Bronchial epithelial cell (primary cell): ENCODE measurements around the gene ADGRG3. TPM values are rescaled to one million over a fixed set of nuclear protein-coding genes. Genes with fewer than 3 reads are reported as not detected.

Source experiments
- DNase-seq: peaks from one replicate; pipeline ENCODE4 v3.0.0-alpha.2; 2010; ENCODE audit warnings: low read depth
- FAIRE-seq: peaks from 2 replicates; lab custom pipeline; 2011; peaks lifted over from hg19 to GRCh38; lab: Jason Lieb, UNC
- H3K27me3 ChIP-seq: 2 replicates; pipeline ENCODE4 v1.5.1; 2011; ENCODE audit warnings: low read length; ENCODE audit not compliant: control insufficient read depth, insufficient read depth
- H3K36me3 ChIP-seq: 2 replicates; pipeline ENCODE4 v1.5.1; 2011; ENCODE audit warnings: low read length; ENCODE audit not compliant: control insufficient read depth, insufficient read depth
- H3K4me3 ChIP-seq: 2 replicates; pipeline ENCODE4 v1.5.1; 2011; ENCODE audit warnings: mild to moderate bottlenecking, low read depth, low read length, control low read depth
- CTCF ChIP-seq: IDR thresholded peaks from 2 replicates; pipeline ENCODE4 v1.5.1; 2011; ENCODE audit warnings: mild to moderate bottlenecking, moderate library complexity, low read length, control low read depth, inconsistent platforms; ENCODE audit not compliant: insufficient read depth, severe bottlenecking
- total RNA-seq: library from RNA; depleted of rRNA; stranded (reverse); fragments of >200 nt; gene quantifications from 2 replicates; pipeline ENCODE4 v1.2.1, GENCODE V29; 2014

Gene ADGRG3
- total RNA-seq, 1 donor from 2014 or later, result not detected

- H3K4me3 ChIP-seq, result no peak overlapping the region
- no peak for TF ChIP-seq CTCF
- FAIRE-seq, result peak; percentile 73
These were observed 31.9 kb upstream of the ADGRG3 start for GRCh38 chr16:57636184-57636583.

GRCh38 chr16:57637020-57637419 lies 31.1 kb upstream of the ADGRG3 start:
- DNase-seq (no peak), FAIRE-seq (no peak)
- no peak overlapping the region for H3K4me3 ChIP-seq
- no peak for TF ChIP-seq CTCF
- H3K27me3 ChIP-seq, result no peaks in the 10 kb centered on the region
- H3K36me3 ChIP-seq, result peaks cover 19% of the 10 kb centered on the region

More at GRCh38 chr16:57636184-57636583, 31.9 kb upstream of the ADGRG3 start:
- no peaks in the 10 kb centered on the region for H3K27me3 ChIP-seq
- DNase-seq, result no peak
- peaks cover 21% of the 10 kb centered on the region for H3K36me3 ChIP-seq

GRCh38 chr16:57637424-57637823 lies 30.7 kb upstream of the ADGRG3 start:
- DNase-seq (no peak), FAIRE-seq (no peak)
- no peaks in the 10 kb centered on the region for H3K27me3 ChIP-seq
- no peak for TF ChIP-seq CTCF
- peaks cover 21% of the 10 kb centered on the region for H3K36me3 ChIP-seq
- no peak overlapping the region for H3K4me3 ChIP-seq

- Histone ChIP-seq H3K27me3 (no peaks in the 10 kb centered on the region), H3K36me3 (peaks cover 18% of the 10 kb centered on the region), H3K4me3 (no peak overlapping the region)
- DNase-seq, result no peak
- peak; percentile 64 for FAIRE-seq
- no peak for TF ChIP-seq CTCF
These were observed 30.1 kb upstream of the ADGRG3 start for GRCh38 chr16:57637965-57638364.

- DNase-seq (no peak), FAIRE-seq (no peak)
- peaks cover 18% of the 10 kb centered on the region for H3K36me3 ChIP-seq
- no peak for TF ChIP-seq CTCF
- no peak overlapping the region for H3K4me3 ChIP-seq
- no peaks in the 10 kb centered on the region for H3K27me3 ChIP-seq
These were observed 29.7 kb upstream of the ADGRG3 start for GRCh38 chr16:57638381-57638780.
